GM12892 (cell line): ENCODE results near the gene STK17A.
"Not testable (repeated sequence)": the region's sequence is repeated elsewhere in the genome, so short reads cannot be mapped to it uniquely, and the experiment has no call there.

Experiments
- DNase-seq: peaks from one replicate; pipeline ENCODE4 v3.0.0; 2011; ENCODE audit not compliant: insufficient read length
- FAIRE-seq: peaks from 2 replicates; lab custom pipeline; 2011; peaks lifted over from hg19 to GRCh38; lab: Jason Lieb, UNC
- POLR2A ChIP-seq: IDR thresholded peaks from 2 replicates; pipeline ENCODE4 v1.6.1; 2011; ENCODE audit warnings: low read depth, low read length, control low read depth
- POLR2AphosphoS5 ChIP-seq: IDR thresholded peaks from 2 replicates; pipeline ENCODE4 v1.6.1; 2011; ENCODE audit warnings: low read depth, low read length, control low read depth
- TAF1 ChIP-seq: IDR thresholded peaks from 2 replicates; pipeline ENCODE4 v1.6.1; 2011; ENCODE audit warnings: low read depth, mild to moderate bottlenecking, control low read depth, low read length, borderline replicate concordance

The STK17A gene

GRCh38 chr7:43570688-43571365, 12.1 kb upstream of the STK17A start:
- TF ChIP-seq POLR2AphosphoS5 (no peak), TAF1 (no peak), POLR2A (no peak)
- DNase-seq (no peak), FAIRE-seq (peak; percentile 86)

GRCh38 chr7:43572516-43573049, 10.3 kb upstream of the STK17A start:
- TF ChIP-seq POLR2AphosphoS5 (no peak), POLR2A (no peak), TAF1 (no peak)
- FAIRE-seq, result peak; percentile 67
- no peak for DNase-seq

- not testable (repeated sequence) for DNase-seq, FAIRE-seq
Measured at GRCh38 chr7:43573832-43574231, 9.1 kb upstream of the STK17A start.

GRCh38 chr7:43575506-43575905, 7.4 kb upstream of the STK17A start:
- DNase-seq (no peak), FAIRE-seq (no peak)
- no peak for TF ChIP-seq POLR2AphosphoS5
- TF ChIP-seq POLR2A, result no peak
- no peak for TF ChIP-seq TAF1

GRCh38 chr7:43576241-43576640, 6.7 kb upstream of the STK17A start:
- TF ChIP-seq POLR2AphosphoS5, result no peak
- TF ChIP-seq POLR2A, result no peak
- no peak for TF ChIP-seq TAF1
- FAIRE-seq (no peak), DNase-seq (no peak)

- TF ChIP-seq POLR2AphosphoS5 (no peak), POLR2A (no peak), TAF1 (no peak)
- FAIRE-seq, result no peak
- no peak for DNase-seq
Measured at GRCh38 chr7:43577485-43577951, 5.4 kb upstream of the STK17A start.

GRCh38 chr7:43583424-43584194, 701 bp downstream of the STK17A start:
- DNase-seq (no peak), FAIRE-seq (peak; percentile 74)
- TF ChIP-seq TAF1 (no peak), POLR2AphosphoS5 (peak; percentile 49; the same call in 1 of the 2 replicates)

GRCh38 chr7:43584195-43584586, 1.3 kb downstream of the STK17A start:
- TF ChIP-seq POLR2A, result peak; percentile 4; the same call in 1 of the 2 replicates
- no peak for TF ChIP-seq POLR2AphosphoS5
- FAIRE-seq, result peak; percentile 77
- DNase-seq, result no peak

GRCh38 chr7:43584733-43585132, 1.8 kb downstream of the STK17A start:
- peak; percentile 1; the same call in 1 of the 2 replicates for TF ChIP-seq POLR2A
- FAIRE-seq, DNase-seq: not testable (repeated sequence)

- peak; percentile 81 for FAIRE-seq
- TF ChIP-seq POLR2A (0 out of 2 replicates have a peak, but pooled peaks have one; percentile 35), POLR2AphosphoS5 (no peak), TAF1 (no peak)
- no peak for DNase-seq
Measured at GRCh38 chr7:43585562-43585961, 2.7 kb downstream of the STK17A start.

- DNase-seq, result no peak
- TF ChIP-seq POLR2AphosphoS5, result no peak
Measured at GRCh38 chr7:43586251-43586900, 3.5 kb downstream of the STK17A start.

More at GRCh38 chr7:43586251-43586900, 3.5 kb downstream of the STK17A start:
- no peak for FAIRE-seq
